GM19328 (cell line): ENCODE measurements around the gene NLRC5.

ENCODE experiments used
- ATAC-seq: cut with Tn5 transposase; IDR thresholded peaks from one replicate; pipeline ENCODE4 v1.9.1; 2021; ENCODE audit warnings: mild to moderate bottlenecking, moderate library complexity; ENCODE audit not compliant: unreplicated experiment

Gene NLRC5

GRCh38 chr16:57115168-57115513 is 125.8 kb downstream of the NLRC5 start:
- no peak for ATAC-seq

- no peak for ATAC-seq
Measured at GRCh38 chr16:57115514-57116182, 126.3 kb downstream of the NLRC5 start.

GRCh38 chr16:57118461-57119084 is 129.2 kb downstream of the NLRC5 start:
- no peak for ATAC-seq

GRCh38 chr16:57123216-57123973 is 134.0 kb downstream of the NLRC5 start:
- no peak for ATAC-seq

DNA sequence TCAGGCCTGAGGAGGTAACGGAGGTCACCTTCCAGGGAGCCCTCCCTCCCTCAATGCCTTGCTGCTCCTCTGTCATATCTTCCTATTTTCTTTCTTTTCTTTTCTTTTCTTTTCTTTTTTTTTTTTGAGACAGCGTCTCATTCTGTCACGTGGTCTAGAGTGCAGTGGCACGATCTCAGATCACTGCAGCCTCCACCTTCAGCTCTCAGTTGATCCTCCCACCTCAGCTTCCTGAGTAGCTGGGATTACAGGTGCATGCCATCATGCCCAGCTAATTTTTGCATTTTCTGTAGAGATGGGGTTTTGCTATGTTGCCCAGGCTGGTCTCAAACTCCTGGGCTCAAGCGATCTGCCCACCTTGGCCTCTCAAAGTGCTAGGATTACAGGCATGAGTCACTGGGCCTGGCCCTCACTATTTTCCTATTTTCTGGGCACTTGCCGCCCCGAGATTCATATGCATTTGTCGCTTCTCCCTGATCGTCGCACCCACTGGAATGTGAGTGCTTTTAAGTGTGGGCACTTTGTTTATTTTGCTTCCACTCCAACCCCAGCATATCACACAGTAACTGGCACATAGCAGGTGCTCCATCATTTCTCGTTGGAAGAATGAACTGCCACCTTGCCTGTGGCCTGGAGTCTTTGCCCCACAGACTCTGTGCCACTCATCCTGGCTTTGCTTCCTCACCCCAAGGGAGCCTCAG is 134.8 kb downstream of the NLRC5 start:
- ATAC-seq = no peak

DNA sequence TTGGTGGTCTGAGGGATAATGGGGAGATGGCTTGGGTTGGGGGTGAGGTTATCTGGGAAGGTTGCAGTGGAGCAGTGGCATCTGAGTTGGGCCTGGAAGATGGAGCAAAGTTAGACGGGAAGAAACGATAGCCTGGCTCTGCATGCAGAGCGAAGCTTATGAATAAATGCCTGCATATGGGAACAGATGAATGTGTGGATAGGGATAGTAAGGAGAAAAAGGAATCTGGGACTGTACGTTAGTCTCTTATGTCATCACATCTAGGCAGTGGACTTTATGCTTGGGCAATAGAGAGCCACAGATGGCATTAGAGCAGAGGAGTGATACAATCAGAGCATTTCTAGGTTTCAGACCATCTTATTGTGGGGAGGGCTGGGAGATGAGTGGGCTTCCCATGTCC is 136.0 kb downstream of the NLRC5 start:
- no peak for ATAC-seq

- no peak for ATAC-seq
Measured at GRCh38 chr16:57125969-57126368, 136.6 kb downstream of the NLRC5 start.

- no peak for ATAC-seq
Measured at GRCh38 chr16:57126411-57126810, 137.1 kb downstream of the NLRC5 start.

- no peak for ATAC-seq
Measured at GRCh38 chr16:57127037-57127763, 137.8 kb downstream of the NLRC5 start.

- no peak for ATAC-seq
Measured at GRCh38 chr16:57127836-57128235, 138.5 kb downstream of the NLRC5 start.

- no peak for ATAC-seq
Measured at GRCh38 chr16:57128771-57129389, 139.5 kb downstream of the NLRC5 start.

- no peak for ATAC-seq
Measured at GRCh38 chr16:57130950-57131321, 141.6 kb downstream of the NLRC5 start.

DNA sequence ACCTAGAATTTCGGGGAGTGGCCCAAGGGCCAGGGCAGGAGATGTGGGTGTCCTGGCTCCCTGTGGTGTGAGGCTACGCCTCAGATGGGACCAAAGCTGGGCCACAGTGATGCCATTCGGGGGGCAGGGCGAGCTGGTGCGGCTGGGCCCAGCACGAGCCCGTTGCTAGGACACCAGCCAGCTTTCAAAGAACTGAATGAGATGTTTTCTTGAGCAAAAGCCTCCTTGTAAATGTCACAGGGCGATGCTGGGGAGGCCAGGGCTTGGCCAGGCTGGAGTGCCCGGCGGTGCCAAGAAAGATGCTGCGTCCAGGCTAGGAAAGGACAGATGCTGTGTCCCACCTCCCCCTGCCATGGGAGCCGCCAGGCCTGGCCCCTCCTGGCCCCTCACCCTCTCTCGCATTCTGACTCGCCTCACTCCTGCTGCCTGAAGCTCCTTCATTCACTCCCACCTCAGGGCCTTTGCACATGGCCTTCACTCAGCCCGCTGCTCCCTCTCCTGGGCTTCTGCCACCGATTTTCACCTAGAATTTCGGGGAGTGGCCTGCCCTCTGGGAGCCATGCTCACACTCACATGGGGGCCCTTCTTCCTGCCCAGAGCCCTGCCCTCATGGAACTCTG is 142.1 kb downstream of the NLRC5 start:
- no peak for ATAC-seq

DNA sequence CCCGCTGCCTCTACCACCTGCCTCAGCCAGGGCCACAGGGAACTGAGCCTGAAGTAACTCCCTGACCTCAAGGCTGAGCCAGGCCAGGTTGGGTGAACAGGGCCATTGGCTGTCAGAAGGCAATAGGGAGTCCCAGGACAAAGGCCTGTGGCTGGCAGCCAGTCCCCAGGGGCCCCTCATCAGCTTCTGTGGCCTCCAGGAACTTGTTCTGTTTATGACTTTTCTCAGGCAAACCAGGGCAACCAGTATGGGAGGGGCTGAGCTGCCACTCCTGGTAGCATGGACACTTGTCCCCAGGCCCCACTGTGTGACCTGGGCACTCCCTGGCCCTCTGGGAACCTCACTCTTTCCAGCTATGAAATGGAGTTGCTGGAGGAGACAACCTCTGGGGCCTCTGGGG is 143.1 kb downstream of the NLRC5 start:
- ATAC-seq = no peak

GRCh38 chr16:57133031-57133430 is 143.7 kb downstream of the NLRC5 start:
- ATAC-seq = no peak
